ENCODE results near the gene SFI1. TPM values are rescaled to one million over a fixed set of nuclear protein-coding genes. Genes with fewer than 3 reads are reported as not detected.

Gene SFI1
- total and polyA plus RNA-seq, 2 of the 8 experiments (the other 6 are each of a cell fraction or from before 2014, with no cell fraction given), result 10.4 to 30.1 TPM

DNA sequence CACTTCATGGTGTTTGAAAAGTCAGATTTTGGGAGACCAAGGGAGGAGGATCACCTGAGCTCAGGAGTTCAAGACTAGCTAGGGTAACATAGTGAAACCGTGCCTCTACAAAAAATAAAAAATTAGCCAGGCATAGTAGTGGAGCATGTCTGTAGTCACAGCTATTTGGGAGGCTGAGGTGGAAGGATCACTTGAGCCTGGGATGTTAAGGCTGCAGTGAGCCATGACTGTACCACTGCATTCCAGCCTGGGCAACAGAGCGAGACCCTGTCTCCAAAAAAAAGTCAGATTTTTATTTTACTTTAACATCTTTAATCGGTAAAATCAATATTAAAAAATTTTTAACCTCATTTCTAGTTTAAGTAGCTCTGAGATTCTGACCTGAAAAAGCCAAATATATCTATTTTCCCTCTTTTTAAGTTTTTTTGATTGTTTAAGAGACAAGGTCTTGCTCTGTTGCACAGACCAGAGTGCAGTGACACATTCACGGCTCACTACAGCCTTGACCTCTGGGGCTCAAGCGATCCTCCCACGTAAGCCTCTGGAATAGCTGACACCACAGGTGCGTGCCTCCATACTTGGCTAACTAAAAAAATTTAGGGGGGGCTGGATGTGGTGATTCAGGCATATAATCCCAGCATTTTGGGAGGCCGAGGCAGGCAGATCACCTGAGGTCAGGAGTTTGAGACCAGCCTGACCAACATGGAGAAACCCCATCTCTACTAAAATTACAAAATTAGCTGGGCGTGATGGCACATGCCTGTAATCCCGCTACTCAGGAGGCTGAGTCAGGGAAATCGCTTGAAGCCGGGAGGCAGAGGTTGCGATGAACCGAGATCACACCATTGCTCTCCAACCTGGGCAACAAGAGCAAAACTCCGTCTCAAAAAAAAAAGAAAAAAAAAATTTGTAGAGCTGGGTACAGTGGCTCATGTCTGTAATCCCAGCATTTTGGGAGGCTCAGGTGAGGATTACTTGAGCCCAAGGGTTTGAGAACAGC is 48.4 kb downstream of the SFI1 start (continued):
- TF ChIP-seq, protein P1, sequence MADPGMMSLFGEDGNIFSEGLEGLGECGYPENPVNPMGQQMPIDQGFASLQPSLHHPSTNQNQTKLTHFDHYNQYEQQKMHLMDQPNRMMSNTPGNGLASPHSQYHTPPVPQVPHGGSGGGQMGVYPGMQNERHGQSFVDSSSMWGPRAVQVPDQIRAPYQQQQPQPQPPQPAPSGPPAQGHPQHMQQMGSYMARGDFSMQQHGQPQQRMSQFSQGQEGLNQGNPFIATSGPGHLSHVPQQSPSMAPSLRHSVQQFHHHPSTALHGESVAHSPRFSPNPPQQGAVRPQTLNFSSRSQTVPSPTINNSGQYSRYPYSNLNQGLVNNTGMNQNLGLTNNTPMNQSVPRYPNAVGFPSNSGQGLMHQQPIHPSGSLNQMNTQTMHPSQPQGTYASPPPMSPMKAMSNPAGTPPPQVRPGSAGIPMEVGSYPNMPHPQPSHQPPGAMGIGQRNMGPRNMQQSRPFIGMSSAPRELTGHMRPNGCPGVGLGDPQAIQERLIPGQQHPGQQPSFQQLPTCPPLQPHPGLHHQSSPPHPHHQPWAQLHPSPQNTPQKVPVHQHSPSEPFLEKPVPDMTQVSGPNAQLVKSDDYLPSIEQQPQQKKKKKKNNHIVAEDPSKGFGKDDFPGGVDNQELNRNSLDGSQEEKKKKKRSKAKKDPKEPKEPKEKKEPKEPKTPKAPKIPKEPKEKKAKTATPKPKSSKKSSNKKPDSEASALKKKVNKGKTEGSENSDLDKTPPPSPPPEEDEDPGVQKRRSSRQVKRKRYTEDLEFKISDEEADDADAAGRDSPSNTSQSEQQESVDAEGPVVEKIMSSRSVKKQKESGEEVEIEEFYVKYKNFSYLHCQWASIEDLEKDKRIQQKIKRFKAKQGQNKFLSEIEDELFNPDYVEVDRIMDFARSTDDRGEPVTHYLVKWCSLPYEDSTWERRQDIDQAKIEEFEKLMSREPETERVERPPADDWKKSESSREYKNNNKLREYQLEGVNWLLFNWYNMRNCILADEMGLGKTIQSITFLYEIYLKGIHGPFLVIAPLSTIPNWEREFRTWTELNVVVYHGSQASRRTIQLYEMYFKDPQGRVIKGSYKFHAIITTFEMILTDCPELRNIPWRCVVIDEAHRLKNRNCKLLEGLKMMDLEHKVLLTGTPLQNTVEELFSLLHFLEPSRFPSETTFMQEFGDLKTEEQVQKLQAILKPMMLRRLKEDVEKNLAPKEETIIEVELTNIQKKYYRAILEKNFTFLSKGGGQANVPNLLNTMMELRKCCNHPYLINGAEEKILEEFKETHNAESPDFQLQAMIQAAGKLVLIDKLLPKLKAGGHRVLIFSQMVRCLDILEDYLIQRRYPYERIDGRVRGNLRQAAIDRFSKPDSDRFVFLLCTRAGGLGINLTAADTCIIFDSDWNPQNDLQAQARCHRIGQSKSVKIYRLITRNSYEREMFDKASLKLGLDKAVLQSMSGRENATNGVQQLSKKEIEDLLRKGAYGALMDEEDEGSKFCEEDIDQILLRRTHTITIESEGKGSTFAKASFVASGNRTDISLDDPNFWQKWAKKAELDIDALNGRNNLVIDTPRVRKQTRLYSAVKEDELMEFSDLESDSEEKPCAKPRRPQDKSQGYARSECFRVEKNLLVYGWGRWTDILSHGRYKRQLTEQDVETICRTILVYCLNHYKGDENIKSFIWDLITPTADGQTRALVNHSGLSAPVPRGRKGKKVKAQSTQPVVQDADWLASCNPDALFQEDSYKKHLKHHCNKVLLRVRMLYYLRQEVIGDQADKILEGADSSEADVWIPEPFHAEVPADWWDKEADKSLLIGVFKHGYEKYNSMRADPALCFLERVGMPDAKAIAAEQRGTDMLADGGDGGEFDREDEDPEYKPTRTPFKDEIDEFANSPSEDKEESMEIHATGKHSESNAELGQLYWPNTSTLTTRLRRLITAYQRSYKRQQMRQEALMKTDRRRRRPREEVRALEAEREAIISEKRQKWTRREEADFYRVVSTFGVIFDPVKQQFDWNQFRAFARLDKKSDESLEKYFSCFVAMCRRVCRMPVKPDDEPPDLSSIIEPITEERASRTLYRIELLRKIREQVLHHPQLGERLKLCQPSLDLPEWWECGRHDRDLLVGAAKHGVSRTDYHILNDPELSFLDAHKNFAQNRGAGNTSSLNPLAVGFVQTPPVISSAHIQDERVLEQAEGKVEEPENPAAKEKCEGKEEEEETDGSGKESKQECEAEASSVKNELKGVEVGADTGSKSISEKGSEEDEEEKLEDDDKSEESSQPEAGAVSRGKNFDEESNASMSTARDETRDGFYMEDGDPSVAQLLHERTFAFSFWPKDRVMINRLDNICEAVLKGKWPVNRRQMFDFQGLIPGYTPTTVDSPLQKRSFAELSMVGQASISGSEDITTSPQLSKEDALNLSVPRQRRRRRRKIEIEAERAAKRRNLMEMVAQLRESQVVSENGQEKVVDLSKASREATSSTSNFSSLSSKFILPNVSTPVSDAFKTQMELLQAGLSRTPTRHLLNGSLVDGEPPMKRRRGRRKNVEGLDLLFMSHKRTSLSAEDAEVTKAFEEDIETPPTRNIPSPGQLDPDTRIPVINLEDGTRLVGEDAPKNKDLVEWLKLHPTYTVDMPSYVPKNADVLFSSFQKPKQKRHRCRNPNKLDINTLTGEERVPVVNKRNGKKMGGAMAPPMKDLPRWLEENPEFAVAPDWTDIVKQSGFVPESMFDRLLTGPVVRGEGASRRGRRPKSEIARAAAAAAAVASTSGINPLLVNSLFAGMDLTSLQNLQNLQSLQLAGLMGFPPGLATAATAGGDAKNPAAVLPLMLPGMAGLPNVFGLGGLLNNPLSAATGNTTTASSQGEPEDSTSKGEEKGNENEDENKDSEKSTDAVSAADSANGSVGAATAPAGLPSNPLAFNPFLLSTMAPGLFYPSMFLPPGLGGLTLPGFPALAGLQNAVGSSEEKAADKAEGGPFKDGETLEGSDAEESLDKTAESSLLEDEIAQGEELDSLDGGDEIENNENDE (IDR thresholded peaks at IDR 0.05; ENCODE audit: insufficient replicate concordance, low read length), result no peak
- TF ChIP-seq NANOG (IDR thresholded peaks at IDR 0.05; ENCODE audit: insufficient read depth, low read depth, low read length, poor library complexity, severe bottlenecking) (no peak), BACH1 (IDR thresholded peaks at IDR 0.05; ENCODE audit: low read length) (no peak), TBP (IDR thresholded peaks at IDR 0.05; ENCODE audit: low read depth, low read length) (no peak), RAD21 (IDR thresholded peaks at IDR 0.05 in 1 of 2, conservative IDR thresholded peaks at IDR 0.05 in 1 of 2; ENCODE audit: low read depth in 2 of 2, low read length in 2 of 2) (no peak), SIRT6 (IDR thresholded peaks at IDR 0.05; ENCODE audit: low read length) (no peak), ZNF274 (IDR thresholded peaks at IDR 0.05; ENCODE audit: borderline replicate concordance, extremely low read depth, low read length) (no peak), GTF2F1 (IDR thresholded peaks at IDR 0.05; ENCODE audit: borderline replicate concordance, low read depth, low read length) (no peak)
